Measurements from ENCODE around the gene FTO. TPM values are rescaled to one million over a fixed set of nuclear protein-coding genes. Genes with fewer than 3 reads are reported as not detected.

FTO gene
- total and polyA plus RNA-seq, 2 of the 8 experiments (the other 6 are each of a cell fraction or from before 2014, with no cell fraction given): 34.5 to 59.8 TPM

DNA sequence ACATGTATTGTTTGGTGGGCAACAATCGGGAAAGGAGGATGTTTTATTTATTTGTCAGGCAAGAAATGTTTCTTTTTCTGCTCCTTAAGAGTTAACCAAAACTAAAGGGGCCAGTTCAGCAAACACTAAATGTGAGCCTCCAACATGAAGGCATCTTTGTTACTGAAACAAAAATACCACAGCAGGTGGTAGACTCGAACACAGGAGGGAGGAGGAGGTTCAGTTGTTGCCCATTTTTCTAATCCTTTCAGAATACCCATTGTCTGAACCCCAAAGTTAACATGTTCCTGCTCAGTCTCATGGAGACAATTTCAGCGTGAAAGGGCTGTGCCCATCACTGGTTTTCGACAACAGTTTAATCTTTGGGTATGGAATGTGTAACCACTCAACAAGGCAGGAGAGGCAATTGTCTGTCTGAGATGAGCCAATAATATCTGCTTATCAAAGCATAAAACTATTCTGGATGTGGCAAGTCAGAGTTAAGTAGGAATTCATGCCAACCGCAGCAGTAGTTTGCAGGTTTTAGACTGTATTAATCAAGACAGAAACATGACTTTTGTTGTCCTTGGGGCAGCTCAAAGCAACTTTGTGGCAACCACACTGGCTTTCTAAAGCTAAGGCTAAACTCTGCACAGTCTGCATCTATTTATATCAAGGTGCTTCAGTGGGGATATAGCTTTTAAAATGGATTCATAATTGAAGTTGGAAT lies 211.7 kb downstream of the FTO start:
- no peak overlapping the region for H3K4me3 ChIP-seq (ENCODE audit: extremely low read depth in 1 of 4, insufficient read depth in 2 of 4, low read depth in 3 of 4, low read length in 4 of 4)
- peaks cover 0 to 16% (median 7%) of the 10 kb centered on the region in 4 experiments; a peak in 3 of 7 replicates for H3K4me1 ChIP-seq (replicated peaks in 1 of 4; ENCODE audit: control insufficient read depth in 3 of 4, insufficient read depth in 4 of 4, low read length in 3 of 4)
- no peak overlapping the region for H4K91ac ChIP-seq (replicated peaks; ENCODE audit: insufficient read length, low read length)
- H3K9me3 ChIP-seq (ENCODE audit: insufficient read depth in 2 of 2, low read depth in 1 of 2, low read length in 1 of 2): no peaks in the 10 kb centered on the region
- H3K27ac ChIP-seq (ENCODE audit: low read depth, low read length): no peak overlapping the region
- H4K5ac ChIP-seq (ENCODE audit: insufficient read length, low read depth, low read length): no peak overlapping the region
- no peaks in the 10 kb centered on the region for H4K20me1 ChIP-seq (replicated peaks in 1 of 2; ENCODE audit: control insufficient read depth in 1 of 2, insufficient read depth in 2 of 2, low read length in 2 of 2)
- H2BK12ac ChIP-seq (ENCODE audit: low read depth, low read length): no peak overlapping the region
- ChIA-PET CTCF (ENCODE audit: partially characterized antibody) (interaction anchor here (0.9 kb wide), 3 partner anchors 12 to 23 kb away, joined by 3 read pairs; no protein-coding TSS in a partner anchor), POLR2A (ENCODE audit: partially characterized antibody) (no interaction called here)
- no peaks in the 10 kb centered on the region for H3K79me1 ChIP-seq (ENCODE audit: low read depth, low read length)
- H4K8ac ChIP-seq (ENCODE audit: extremely low read depth, insufficient read depth, low read length): no peak overlapping the region
- H3K18ac ChIP-seq (ENCODE audit: extremely low read depth, low read length): no peak overlapping the region
- H2BK120ac ChIP-seq (replicated peaks; ENCODE audit: low read depth, low read length): no peak overlapping the region
- no peaks in the 10 kb centered on the region for H3K23me2 ChIP-seq (ENCODE audit: low read depth, low read length)
- WGBS, 2 experiments (ENCODE audit: extremely low coverage in 1 of 2, insufficient coverage in 1 of 2, insufficient read length in 1 of 2, insufficient replicate concordance in 2 of 2, low coverage in 1 of 2, low lambda C conversion rate in 2 of 2, missing lambda C conversion rate in 1 of 2): 72% methylated on average over 5 of the region's 5 CpGs; no CpG with 5 or more reads in 1 of the 2 experiments
- H2AFZ ChIP-seq (ENCODE audit: low read length): no peak overlapping the region
- no peak for FAIRE-seq
- H3K23ac ChIP-seq (ENCODE audit: insufficient read length): no peak overlapping the region
- H2BK5ac ChIP-seq (ENCODE audit: low read depth, low read length): no peak overlapping the region
- H3K27me3 ChIP-seq (replicated peaks in 1 of 4; ENCODE audit: control insufficient read depth in 3 of 4, extremely low read depth in 1 of 4, insufficient read depth in 3 of 4, low read length in 3 of 4): no peaks in the 10 kb centered on the region
- no peak overlapping the region for H2BK15ac ChIP-seq (ENCODE audit: low read length)
- H3K4ac ChIP-seq (replicated peaks; ENCODE audit: insufficient read length, low read depth, low read length): no peak overlapping the region
- H3K56ac ChIP-seq (replicated peaks; ENCODE audit: insufficient read length, low read depth, low read length): no peak overlapping the region
- H2AK5ac ChIP-seq (ENCODE audit: low read depth, low read length): no peak overlapping the region
- no peaks in the 10 kb centered on the region for H3K79me2 ChIP-seq (ENCODE audit: control insufficient read depth in 1 of 2, insufficient read depth in 2 of 2, low read length in 2 of 2)
- DNase-seq (ENCODE audit: low read depth in 1 of 2, low spot score in 2 of 2): no peak
- H3K9ac ChIP-seq (replicated peaks in 1 of 4; ENCODE audit: extremely low read depth in 1 of 4, low read depth in 3 of 4, low read length in 3 of 4): no peak overlapping the region
- no peaks in the 10 kb centered on the region for H3K36me3 ChIP-seq (ENCODE audit: control insufficient read depth in 2 of 4, insufficient read depth in 4 of 4, low read length in 3 of 4)
- H2BK20ac ChIP-seq (ENCODE audit: low read length): no peak overlapping the region
- no peak overlapping the region; a peak in 1 of 4 replicates for H3K4me2 ChIP-seq (ENCODE audit: insufficient read depth in 1 of 2, low read depth in 2 of 2, low read length in 2 of 2)
- no peak overlapping the region for H3K14ac ChIP-seq (ENCODE audit: insufficient read length)
- no peak for TF ChIP-seq KDM1A (IDR thresholded peaks at IDR 0.05; ENCODE audit: borderline replicate concordance, low read length)
- TF ChIP-seq TCF12 (IDR thresholded peaks at IDR 0.05; ENCODE audit: low read depth, low read length): no peak
- TF ChIP-seq CTBP2 (IDR thresholded peaks at IDR 0.05; ENCODE audit: borderline replicate concordance, insufficient read depth, insufficient read length, low read length): no peak
- TF ChIP-seq SIRT6 (IDR thresholded peaks at IDR 0.05; ENCODE audit: low read length): no peak
- no peak for TF ChIP-seq HDAC6 (IDR thresholded peaks at IDR 0.05; ENCODE audit: low read depth, low read length)
- TF ChIP-seq CHD2 (IDR thresholded peaks at IDR 0.05; ENCODE audit: low read length): no peak
- TF ChIP-seq CBX5 (IDR thresholded peaks at IDR 0.05; ENCODE audit: low read depth, low read length): no peak
- no peak for TF ChIP-seq RAD21 (IDR thresholded peaks at IDR 0.05 in 1 of 2, conservative IDR thresholded peaks at IDR 0.05 in 1 of 2; ENCODE audit: low read depth in 2 of 2, low read length in 2 of 2)
- no peak for TF ChIP-seq FOSL1 (IDR thresholded peaks at IDR 0.05; ENCODE audit: insufficient read depth, low read depth, low read length)
- no peak for TF ChIP-seq SUZ12 (IDR thresholded peaks at IDR 0.05; ENCODE audit: low read length)
- TF ChIP-seq, protein P1, sequence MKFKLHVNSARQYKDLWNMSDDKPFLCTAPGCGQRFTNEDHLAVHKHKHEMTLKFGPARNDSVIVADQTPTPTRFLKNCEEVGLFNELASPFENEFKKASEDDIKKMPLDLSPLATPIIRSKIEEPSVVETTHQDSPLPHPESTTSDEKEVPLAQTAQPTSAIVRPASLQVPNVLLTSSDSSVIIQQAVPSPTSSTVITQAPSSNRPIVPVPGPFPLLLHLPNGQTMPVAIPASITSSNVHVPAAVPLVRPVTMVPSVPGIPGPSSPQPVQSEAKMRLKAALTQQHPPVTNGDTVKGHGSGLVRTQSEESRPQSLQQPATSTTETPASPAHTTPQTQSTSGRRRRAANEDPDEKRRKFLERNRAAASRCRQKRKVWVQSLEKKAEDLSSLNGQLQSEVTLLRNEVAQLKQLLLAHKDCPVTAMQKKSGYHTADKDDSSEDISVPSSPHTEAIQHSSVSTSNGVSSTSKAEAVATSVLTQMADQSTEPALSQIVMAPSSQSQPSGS (IDR thresholded peaks at IDR 0.05; ENCODE audit: low read length): no peak

Data from H1 (cell line).